CD4-positive, alpha-beta memory T cell (primary cell): Measurements from ENCODE around the gene GPC6. TPM values are rescaled to one million over a fixed set of nuclear protein-coding genes. Genes with fewer than 3 reads are reported as not detected.

ENCODE experiments used
- CTCF ChIA-PET: fragments of 350-600 bp; sonication (Branson Sonifier 250); formaldehyde crosslinking; loops from one replicate; lab custom pipeline; 2021; ENCODE audit warnings: inconsistent platforms; ENCODE audit not compliant: partially characterized antibody; lab: Charles Lee
- POLR2A ChIA-PET: fragments of 350-600 bp; sonication (Branson Sonifier 250); formaldehyde crosslinking; loops from one replicate; lab custom pipeline; 2021; ENCODE audit not compliant: partially characterized antibody; lab: Charles Lee
- DNase-seq, 5 donors: peaks; one replicate each; pipeline versions ENCODE4 v3.0.0 to v3.0.0-alpha.2; 2020 to 2022; ENCODE audit warnings: mixed read lengths in 1 of 5
- H3K27ac ChIP-seq: one replicate; pipeline ENCODE4 v1.7.0; 2013; ENCODE audit warnings: low read depth, low read length
- H3K27me3 ChIP-seq: 2 replicates; pipeline ENCODE4 v1.7.0; 2013; ENCODE audit warnings: mild to moderate bottlenecking, low read length, moderate library complexity; ENCODE audit not compliant: insufficient read depth
- H3K36me3 ChIP-seq: 2 replicates; pipeline ENCODE4 v1.7.0; 2013; ENCODE audit warnings: mild to moderate bottlenecking, low read length, moderate library complexity; ENCODE audit not compliant: insufficient read depth
- H3K4me1 ChIP-seq: 2 replicates; pipeline ENCODE4 v1.7.0; 2013; ENCODE audit warnings: mild to moderate bottlenecking, low read length, moderate library complexity; ENCODE audit not compliant: insufficient read depth
- H3K4me3 ChIP-seq, 2 donors: one replicate each; pipeline ENCODE4 v1.7.0; 2013; ENCODE audit warnings: low read length in 2 of 2, mild to moderate bottlenecking in 1 of 2
- H3K9me3 ChIP-seq, 2 donors: one replicate each; pipeline ENCODE4 v1.7.0; 2013; ENCODE audit warnings: low read length in 2 of 2, control low read depth in 1 of 2; ENCODE audit not compliant: control insufficient read depth in 1 of 2
- H3K27ac Mint-ChIP-seq, 7 donors: one replicate each; pipeline ENCODE4 v1.8.0; 2020 to 2021; ENCODE audit warnings: mixed read lengths in 7 of 7, mild to moderate bottlenecking in 6 of 7, inconsistent platforms in 3 of 7, moderate library complexity in 3 of 7
- H3K27me3 Mint-ChIP-seq, 2 donors: one replicate each; pipeline ENCODE4 v1.8.0; 2020 to 2021; ENCODE audit warnings: mixed read lengths in 2 of 2
- H3K36me3 Mint-ChIP-seq, 2 donors: one replicate each; pipeline ENCODE4 v1.8.0; 2020 to 2021; ENCODE audit warnings: mixed read lengths in 2 of 2, inconsistent platforms in 1 of 2, mild to moderate bottlenecking in 1 of 2
- H3K4me1 Mint-ChIP-seq, 4 donors: one replicate each; pipeline ENCODE4 v1.8.0; 2020 to 2021; ENCODE audit warnings: mixed read lengths in 4 of 4, mild to moderate bottlenecking in 1 of 4
- H3K4me3 Mint-ChIP-seq, 8 donors: one replicate each; pipeline ENCODE4 v1.8.0; 2020 to 2021; ENCODE audit warnings: mixed read lengths in 8 of 8, mild to moderate bottlenecking in 7 of 8, moderate library complexity in 6 of 8, inconsistent platforms in 3 of 8
- H3K9me3 Mint-ChIP-seq, 8 donors: one replicate each; pipeline ENCODE4 v1.8.0; 2020 to 2021; ENCODE audit warnings: mixed read lengths in 8 of 8, mild to moderate bottlenecking in 5 of 8, inconsistent platforms in 3 of 8, moderate library complexity in 1 of 8
- intact Hi-C: fragments of 100-400 bp; cut with micrococcal nuclease; formaldehyde crosslinking; loops from one replicate; pipeline ENCODE4 v1.15.1; 2023
- polyA plus RNA-seq, 2 donors: library from polyadenylated mRNA; unstranded; fragments of 300-500 nt; fragmentation: Illumina TruSeq; gene quantifications; one replicate each; pipeline ENCODE4 v1.2.3, GENCODE V29; 2021
- total RNA-seq, 2 experiments: library from RNA; stranded (reverse); gene quantifications; one replicate each; pipeline ENCODE4 v1.2.3, GENCODE V29; 2021

The GPC6 gene
- total and polyA plus RNA-seq, 4 experiments from 2014 or later = not detected

DNA sequence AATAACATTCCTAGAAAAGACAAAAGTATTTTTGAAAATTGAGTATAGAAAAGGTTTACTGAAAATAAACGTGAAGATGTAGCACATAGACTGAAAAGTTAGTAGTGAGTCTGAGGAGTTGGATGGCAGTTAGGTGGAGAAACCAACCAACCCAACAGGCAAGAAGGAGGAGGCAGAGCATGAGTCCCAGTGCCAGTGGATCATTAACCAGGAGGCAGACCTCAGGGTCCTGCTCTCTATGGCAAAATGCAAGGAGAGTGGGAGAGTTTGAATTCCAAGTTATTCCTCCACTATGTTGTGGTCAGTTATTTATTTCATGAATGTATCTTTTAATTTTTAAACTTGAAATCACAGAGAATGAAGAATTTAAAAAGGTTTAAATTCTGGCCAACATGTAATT lies 446.4 kb downstream of the GPC6 start:
- Histone ChIP-seq H3K4me1 (no peaks in the 10 kb centered on the region), H3K27me3 (no peaks in the 10 kb centered on the region), H3K9me3 (no peaks in the 10 kb centered on the region), H3K4me3 (no peak overlapping the region), H3K27ac (no peak overlapping the region), H3K36me3 (no peaks in the 10 kb centered on the region)
- peak overlapping the region in 1 of 7 donors; percentile 35 for H3K27ac Mint-ChIP-seq
- H3K36me3 Mint-ChIP-seq = no peaks in the 10 kb centered on the region
- intact Hi-C loops = no loop called here
- CTCF ChIA-PET = no interaction called here
- H3K4me1 Mint-ChIP-seq = no peaks in the 10 kb centered on the region
- H3K4me3 Mint-ChIP-seq = no peak overlapping the region
- H3K27me3 Mint-ChIP-seq = no peaks in the 10 kb centered on the region
- DNase-seq = no peak
- peaks cover 0 to 2% (median 0%) of the 10 kb centered on the region in 8 donors for H3K9me3 Mint-ChIP-seq
- POLR2A ChIA-PET = no interaction called here

DNA sequence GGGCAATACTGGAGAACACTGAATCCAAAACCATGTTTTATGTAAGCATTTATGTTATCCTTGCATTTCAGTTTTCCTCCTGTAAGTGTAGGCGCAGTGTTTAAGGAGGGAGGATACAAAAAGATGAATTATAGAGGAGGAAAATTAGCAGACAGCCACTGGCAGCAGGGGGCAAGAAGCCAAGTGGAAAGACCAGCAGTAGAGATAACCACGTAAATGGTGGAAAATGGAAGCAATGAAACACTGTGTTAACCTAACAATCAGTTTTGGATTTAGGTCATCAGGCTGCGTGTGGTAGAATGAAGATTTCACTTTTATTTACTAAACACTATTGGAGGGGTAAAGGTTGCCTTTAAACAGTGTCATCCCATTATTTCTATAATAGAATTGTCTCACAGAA lies 447.3 kb downstream of the GPC6 start:
- H3K9me3 ChIP-seq = no peaks in the 10 kb centered on the region
- intact Hi-C loops = no loop called here
- H3K4me3 Mint-ChIP-seq = no peak overlapping the region
- H3K27ac ChIP-seq = no peak overlapping the region
- no peaks in the 10 kb centered on the region for H3K4me1 Mint-ChIP-seq
- no peaks in the 10 kb centered on the region for H3K27me3 Mint-ChIP-seq
- no peak for DNase-seq
- no peaks in the 10 kb centered on the region for H3K27me3 ChIP-seq
- ChIA-PET POLR2A (no interaction called here), CTCF (no interaction called here)
- H3K36me3 ChIP-seq = no peaks in the 10 kb centered on the region
- H3K36me3 Mint-ChIP-seq = no peaks in the 10 kb centered on the region
- no peak overlapping the region for H3K4me3 ChIP-seq
- no peak overlapping the region for H3K27ac Mint-ChIP-seq
- no peaks in the 10 kb centered on the region for H3K4me1 ChIP-seq
- peaks cover 0 to 2% (median 0%) of the 10 kb centered on the region in 8 donors for H3K9me3 Mint-ChIP-seq

DNA sequence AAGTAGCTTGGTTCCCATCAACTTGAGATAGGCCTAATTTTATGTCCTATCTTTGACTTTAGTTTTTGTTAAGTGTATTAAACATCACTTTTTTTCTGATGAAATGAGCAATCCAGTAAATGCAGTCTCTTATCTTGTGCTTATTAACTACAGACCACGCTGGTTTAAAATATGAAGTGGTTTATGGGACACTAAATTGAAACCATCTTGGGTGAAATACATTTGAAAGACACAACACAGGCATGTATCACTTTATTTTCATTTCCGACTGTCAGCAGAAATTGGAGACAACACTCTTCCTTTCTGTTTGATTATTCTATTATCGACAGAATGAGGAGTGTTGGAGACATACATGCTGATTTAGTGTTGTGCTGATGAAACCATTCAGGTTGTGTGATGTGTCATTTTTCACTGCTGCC lies 447.7 kb downstream of the GPC6 start:
- no peak for DNase-seq
- CTCF ChIA-PET = no interaction called here
- H3K27ac Mint-ChIP-seq = no peak overlapping the region
- Histone ChIP-seq H3K9me3 (no peaks in the 10 kb centered on the region), H3K4me1 (no peaks in the 10 kb centered on the region), H3K27me3 (no peaks in the 10 kb centered on the region), H3K27ac (no peak overlapping the region), H3K36me3 (no peaks in the 10 kb centered on the region), H3K4me3 (no peak overlapping the region)
- POLR2A ChIA-PET = no interaction called here
- intact Hi-C loops = no loop called here
- H3K27me3 Mint-ChIP-seq = no peaks in the 10 kb centered on the region
- peaks cover 0 to 2% (median 0%) of the 10 kb centered on the region in 8 donors for H3K9me3 Mint-ChIP-seq
- H3K36me3 Mint-ChIP-seq = no peaks in the 10 kb centered on the region
- no peaks in the 10 kb centered on the region for H3K4me1 Mint-ChIP-seq
- no peak overlapping the region for H3K4me3 Mint-ChIP-seq

DNA sequence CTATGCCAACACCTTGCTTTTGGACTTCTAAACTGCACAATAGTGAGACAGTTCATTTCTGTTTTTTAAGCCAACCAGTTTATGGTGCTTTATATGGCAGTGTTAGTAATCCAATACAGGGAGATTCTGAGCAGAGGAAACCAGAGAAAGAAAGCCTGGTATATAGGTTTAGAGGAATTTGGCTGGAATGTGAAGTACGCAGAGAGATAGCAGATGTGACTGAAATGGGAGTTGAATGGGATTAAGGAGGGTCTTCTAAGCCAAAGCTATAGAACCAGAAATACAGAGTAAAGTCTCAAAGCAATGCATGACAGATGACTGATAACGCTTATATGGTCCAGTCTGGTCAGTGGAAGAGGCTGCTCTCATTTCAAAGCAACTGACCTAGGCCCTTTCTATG lies 453.7 kb downstream of the GPC6 start:
- no peak overlapping the region for H3K27ac ChIP-seq
- POLR2A ChIA-PET = no interaction called here
- no peaks in the 10 kb centered on the region for H3K27me3 Mint-ChIP-seq
- H3K9me3 Mint-ChIP-seq = no peaks in the 10 kb centered on the region
- no peaks in the 10 kb centered on the region for H3K9me3 ChIP-seq
- H3K4me3 Mint-ChIP-seq = no peak overlapping the region
- H3K36me3 ChIP-seq = no peaks in the 10 kb centered on the region
- no peaks in the 10 kb centered on the region for H3K4me1 Mint-ChIP-seq
- CTCF ChIA-PET = no interaction called here
- no peaks in the 10 kb centered on the region for H3K27me3 ChIP-seq
- H3K4me1 ChIP-seq = no peaks in the 10 kb centered on the region
- intact Hi-C loops = no loop called here
- H3K27ac Mint-ChIP-seq = no peak overlapping the region
- H3K4me3 ChIP-seq = no peak overlapping the region
- DNase-seq = no peak
- H3K36me3 Mint-ChIP-seq = no peaks in the 10 kb centered on the region

DNA sequence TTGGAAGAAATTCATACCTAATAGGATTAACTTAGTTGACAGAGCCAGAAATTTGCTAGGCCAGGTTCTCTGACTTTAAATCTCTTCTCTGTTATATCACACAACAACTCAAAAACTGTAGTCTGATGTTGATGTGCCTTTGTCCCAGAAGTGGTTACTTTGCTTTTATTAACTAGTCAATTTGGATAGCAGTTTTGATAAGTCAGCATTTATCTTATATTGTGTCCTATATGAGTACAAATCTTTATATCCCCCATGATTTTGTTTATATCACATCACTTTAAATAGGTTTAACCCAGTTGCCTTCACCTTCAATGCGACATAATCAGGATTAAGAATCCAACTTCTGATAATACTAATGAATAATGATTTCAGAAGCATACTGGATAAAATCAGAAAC lies 459.3 kb downstream of the GPC6 start:
- peaks cover 0 to 1% (median 0%) of the 10 kb centered on the region in 8 donors for H3K9me3 Mint-ChIP-seq
- H3K4me1 Mint-ChIP-seq = no peaks in the 10 kb centered on the region
- Histone ChIP-seq H3K36me3 (no peaks in the 10 kb centered on the region), H3K9me3 (no peaks in the 10 kb centered on the region), H3K4me1 (no peaks in the 10 kb centered on the region), H3K27me3 (no peaks in the 10 kb centered on the region), H3K27ac (no peak overlapping the region), H3K4me3 (no peak overlapping the region)
- H3K27ac Mint-ChIP-seq = no peak overlapping the region
- intact Hi-C loops = no loop called here
- CTCF ChIA-PET = no interaction called here
- POLR2A ChIA-PET = no interaction called here
- no peak overlapping the region for H3K4me3 Mint-ChIP-seq
- no peak for DNase-seq
- H3K27me3 Mint-ChIP-seq = no peaks in the 10 kb centered on the region
- no peaks in the 10 kb centered on the region for H3K36me3 Mint-ChIP-seq

DNA sequence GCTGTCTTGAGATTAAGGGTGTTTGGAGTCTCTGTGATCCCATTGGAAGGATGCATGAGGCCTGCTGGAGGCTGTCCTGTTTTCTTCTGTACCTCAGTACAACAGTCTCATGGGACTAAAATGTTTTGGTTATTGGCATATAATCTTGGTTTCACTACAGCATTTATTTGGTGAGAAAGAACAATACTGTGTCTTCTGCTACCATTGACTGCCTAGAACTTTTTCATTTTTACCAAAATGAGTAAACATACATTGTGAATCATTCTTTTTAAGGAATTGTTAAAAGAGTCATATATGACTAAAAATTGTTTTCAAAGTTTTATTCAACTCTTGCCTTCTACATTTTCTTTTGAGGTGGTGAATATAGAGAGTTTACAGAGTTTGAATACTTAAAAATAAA lies 459.8 kb downstream of the GPC6 start:
- no peaks in the 10 kb centered on the region for H3K4me1 Mint-ChIP-seq
- H3K4me3 Mint-ChIP-seq = no peak overlapping the region
- Histone ChIP-seq H3K9me3 (no peaks in the 10 kb centered on the region), H3K4me1 (no peaks in the 10 kb centered on the region), H3K4me3 (no peak overlapping the region), H3K27ac (no peak overlapping the region), H3K36me3 (no peaks in the 10 kb centered on the region), H3K27me3 (no peaks in the 10 kb centered on the region)
- no peak overlapping the region for H3K27ac Mint-ChIP-seq
- H3K27me3 Mint-ChIP-seq = no peaks in the 10 kb centered on the region
- ChIA-PET POLR2A (no interaction called here), CTCF (no interaction called here)
- DNase-seq = no peak
- H3K9me3 Mint-ChIP-seq = peaks cover 0 to 1% (median 0%) of the 10 kb centered on the region in 8 donors
- intact Hi-C loops = no loop called here
- H3K36me3 Mint-ChIP-seq = no peaks in the 10 kb centered on the region

DNA sequence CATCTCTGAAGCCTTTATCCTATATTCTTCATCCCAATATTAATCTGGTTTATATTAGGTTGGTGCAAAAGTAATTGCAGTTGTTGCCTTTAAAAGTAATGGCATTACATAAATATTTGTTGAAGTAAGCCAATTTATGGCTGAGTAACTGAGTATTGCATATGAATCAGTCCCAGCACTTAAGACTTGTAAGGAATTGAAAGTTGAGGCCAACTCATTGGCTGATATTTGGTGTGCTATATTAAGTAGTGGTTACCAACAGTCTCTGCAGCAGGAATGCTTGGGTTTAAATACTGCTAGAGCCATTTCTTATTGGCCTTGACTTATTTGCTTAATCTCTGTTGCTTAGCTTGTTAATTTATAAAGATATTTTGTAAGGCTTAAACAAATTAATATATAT lies 460.7 kb downstream of the GPC6 start:
- no peak for DNase-seq
- Mint-ChIP-seq H3K4me1 (no peaks in the 10 kb centered on the region), H3K4me3 (no peak overlapping the region), H3K27me3 (no peaks in the 10 kb centered on the region), H3K9me3 (peaks cover 0 to 1% (median 0%) of the 10 kb centered on the region in 8 donors), H3K27ac (no peak overlapping the region), H3K36me3 (no peaks in the 10 kb centered on the region)
- Histone ChIP-seq H3K36me3 (no peaks in the 10 kb centered on the region), H3K27ac (no peak overlapping the region), H3K27me3 (no peaks in the 10 kb centered on the region), H3K9me3 (no peaks in the 10 kb centered on the region), H3K4me1 (no peaks in the 10 kb centered on the region), H3K4me3 (no peak overlapping the region)
- CTCF ChIA-PET = no interaction called here
- POLR2A ChIA-PET = no interaction called here
- intact Hi-C loops = no loop called here

DNA sequence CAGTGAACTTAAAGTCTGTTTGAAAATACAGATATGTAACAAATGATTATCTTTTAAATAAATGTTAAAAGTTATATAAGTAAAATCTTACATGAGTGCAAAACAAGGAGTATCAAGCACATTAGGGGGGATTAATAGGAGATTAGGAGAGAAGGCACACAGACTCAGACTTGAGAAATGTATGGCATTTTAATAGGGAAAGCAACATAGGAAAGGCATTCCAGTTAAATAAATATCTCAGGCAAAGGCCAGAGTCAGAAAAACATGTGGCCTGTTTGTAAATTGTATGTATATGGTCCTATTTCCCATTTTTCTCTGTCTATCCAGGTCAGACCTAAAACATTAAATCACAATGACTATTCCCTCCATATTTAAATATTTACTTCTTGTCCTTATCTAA lies 462.7 kb downstream of the GPC6 start:
- no peak overlapping the region for H3K4me3 ChIP-seq
- no peaks in the 10 kb centered on the region for H3K27me3 ChIP-seq
- peaks cover 0 to 1% (median 0%) of the 10 kb centered on the region in 8 donors for H3K9me3 Mint-ChIP-seq
- ChIA-PET POLR2A (no interaction called here), CTCF (no interaction called here)
- no peak for DNase-seq
- H3K4me1 ChIP-seq = no peaks in the 10 kb centered on the region
- no peaks in the 10 kb centered on the region for H3K9me3 ChIP-seq
- no peaks in the 10 kb centered on the region for H3K4me1 Mint-ChIP-seq
- H3K36me3 Mint-ChIP-seq = no peaks in the 10 kb centered on the region
- no peak overlapping the region for H3K27ac ChIP-seq
- no peak overlapping the region for H3K4me3 Mint-ChIP-seq
- H3K27ac Mint-ChIP-seq = no peak overlapping the region
- H3K36me3 ChIP-seq = no peaks in the 10 kb centered on the region
- H3K27me3 Mint-ChIP-seq = no peaks in the 10 kb centered on the region
- intact Hi-C loops = no loop called here
